Erythroblast (primary cell): ENCODE data around the gene IRX6.

Experiments
- DNase-seq, 2 experiments: peaks; one replicate each; lab custom pipeline; 2025; lab: John Stamatoyannopoulos, UW
- GATA1 ChIP-seq: IDR thresholded peaks from 2 replicates; pipeline ENCODE4 v1.6.1; 2011; ENCODE audit warnings: low read depth, mild to moderate bottlenecking, control low read depth, low read length, moderate library complexity
- POLR2A ChIP-seq: IDR thresholded peaks from 2 replicates; pipeline ENCODE4 v1.6.1; 2011; ENCODE audit warnings: mild to moderate bottlenecking, low read length

Gene IRX6

GRCh38 chr16:55294129-55294528, 29.9 kb upstream of the IRX6 start:
- TF ChIP-seq POLR2A, result no peak
- TF ChIP-seq GATA1, result no peak
- no peak for DNase-seq

- no peak for DNase-seq
- TF ChIP-seq GATA1, result no peak
- no peak for TF ChIP-seq POLR2A
These were observed 29.1 kb upstream of the IRX6 start for GRCh38 chr16:55294931-55295342.

- no peak for DNase-seq
- no peak for TF ChIP-seq POLR2A
- no peak for TF ChIP-seq GATA1
These were observed 26.7 kb upstream of the IRX6 start for GRCh38 chr16:55297062-55297909.

GRCh38 chr16:55297910-55298479, 26.0 kb upstream of the IRX6 start:
- TF ChIP-seq POLR2A, result no peak
- no peak for TF ChIP-seq GATA1
- no peak for DNase-seq

GRCh38 chr16:55301385-55302008, 22.5 kb upstream of the IRX6 start:
- no peak for DNase-seq
- TF ChIP-seq POLR2A (no peak), GATA1 (no peak)

GRCh38 chr16:55302635-55303034, 21.4 kb upstream of the IRX6 start:
- TF ChIP-seq POLR2A (no peak), GATA1 (no peak)
- DNase-seq, result no peak

GRCh38 chr16:55308973-55309372, 15.0 kb upstream of the IRX6 start:
- TF ChIP-seq GATA1 (no peak), POLR2A (no peak)
- DNase-seq, result no peak

GRCh38 chr16:55322327-55322726, 1.7 kb upstream of the IRX6 start:
- no peak for DNase-seq
- TF ChIP-seq POLR2A, result no peak
- no peak for TF ChIP-seq GATA1

- TF ChIP-seq POLR2A, result no peak
- TF ChIP-seq GATA1, result no peak
- no peak for DNase-seq
These were observed 479 bp downstream of the IRX6 start for GRCh38 chr16:55324285-55325079.

- TF ChIP-seq POLR2A, result no peak
- no peak for TF ChIP-seq GATA1
- no peak for DNase-seq
These were observed 1.1 kb downstream of the IRX6 start for GRCh38 chr16:55325080-55325447.

GRCh38 chr16:55325458-55326109, 1.6 kb downstream of the IRX6 start:
- DNase-seq, result no peak
- TF ChIP-seq GATA1 (no peak), POLR2A (no peak)

GRCh38 chr16:55326261-55327092, 2.5 kb downstream of the IRX6 start:
- DNase-seq, result no peak
- TF ChIP-seq POLR2A (no peak), GATA1 (no peak)
